ENCODE measurements around the gene TOR1B. TPM values are rescaled to one million over a fixed set of nuclear protein-coding genes. Genes with fewer than 3 reads are reported as not detected.
"Not testable (repeated sequence)": the region's sequence is repeated elsewhere in the genome, so short reads cannot be mapped to it uniquely, and the experiment has no call there.

The TOR1B gene
- total and polyA plus RNA-seq, 2 of the 4 experiments (the other 2 are of a cell fraction), result 15.6 to 21.0 TPM

DNA sequence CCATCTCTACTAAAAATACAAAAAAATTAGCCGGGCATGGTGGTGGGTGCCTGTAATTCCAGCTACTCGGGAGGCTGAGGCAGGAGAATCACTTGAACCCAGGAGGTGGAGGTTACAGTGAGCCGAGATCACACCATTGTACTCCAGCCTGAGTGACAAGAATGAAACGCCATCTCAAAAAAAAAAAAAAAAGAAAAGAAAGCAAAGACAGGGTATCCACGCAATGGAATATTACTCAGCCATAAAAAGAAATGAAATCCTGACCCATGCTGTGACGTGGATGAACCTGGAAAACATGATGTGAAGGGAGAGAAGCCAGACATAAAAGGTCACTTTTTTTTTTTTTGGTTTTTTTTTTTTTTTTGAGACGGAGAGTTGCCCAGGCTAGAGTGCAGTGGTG is 42.2 kb upstream of the TOR1B start:
- ChIA-PET CTCF (interaction anchor here (0.6 to 2.8 kb wide), 3 partner anchors 23 to 897 kb away, joined by 3 to 13 read pairs (median 6); no protein-coding TSS in a partner anchor), POLR2A (ENCODE audit: unreplicated experiment) (interaction anchor here (1.2 kb wide), 1 partner anchor 8 kb away, joined by 3 read pairs; the partner anchor contains the start of gene PTGES)
- H3K9me3 ChIP-seq (ENCODE audit: control insufficient read depth, insufficient read depth, low read length); H4K91ac ChIP-seq (ENCODE audit: insufficient read depth, low read depth, low read length); dilution Hi-C loops (cut with HindIII; ENCODE audit: low sequenced_read_pairs, unreplicated experiment); intact Hi-C loops (cut with micrococcal nuclease); H3K4me2 ChIP-seq (ENCODE audit: low read depth, low read length); H2AK9ac ChIP-seq (replicated peaks; ENCODE audit: low read depth, low read length, poor library complexity); H3K4me3 ChIP-seq (ENCODE audit: insufficient read depth, low read depth, low read length); H3K9ac ChIP-seq (ENCODE audit: low read depth, low read length); H2AFZ ChIP-seq (replicated peaks; ENCODE audit: low read length, poor library complexity); BruUV-seq (replicated peaks); H3K36me3 ChIP-seq (ENCODE audit: control insufficient read depth, insufficient read depth, low read length); H3K79me1 ChIP-seq (ENCODE audit: low read depth in 1 of 2, low read length in 2 of 2); H4K20me1 ChIP-seq (ENCODE audit: insufficient read depth, low read length); H3K27me3 ChIP-seq (ENCODE audit: control insufficient read depth, insufficient read depth, low read length); ATAC-seq (ENCODE audit: low read depth); H3K56ac ChIP-seq (ENCODE audit: extremely low read depth, insufficient read depth, low read length); DNase-seq; in situ Hi-C loops (cut with MboI; ENCODE audit: low sequenced_read_pairs): not testable (repeated sequence)
- Histone ChIP-seq H3K27ac (ENCODE audit: insufficient read depth, low read length) (peak overlapping the region; percentile 98; the same call in 1 of the 2 replicates), H2BK120ac (ENCODE audit: low read depth, low read length) (peak overlapping the region; percentile 95), H3K4me1 (ENCODE audit: control insufficient read depth, insufficient read depth, low read length) (peaks cover 18% of the 10 kb centered on the region), H3K23ac (ENCODE audit: low read depth, low read length) (0 out of 2 replicates have a peak overlapping the region, but pooled peaks have one; percentile 53), H4K5ac (ENCODE audit: low read depth, low read length) (0 out of 2 replicates have a peak overlapping the region, but pooled peaks have one; percentile 34), H2BK5ac (ENCODE audit: low read depth, low read length, poor library complexity, severe bottlenecking) (peak overlapping the region; percentile 98), H3K18ac (ENCODE audit: low read depth, low read length) (peak overlapping the region; percentile 6), H3K14ac (replicated peaks; ENCODE audit: low read depth, low read length) (peak overlapping the region; percentile 31; the same call in 1 of the 2 replicates), H4K8ac (ENCODE audit: low read depth in 2 of 2, low read length in 2 of 2) (peak overlapping the region; percentile 45 to 91; a peak in 2 of 4 replicates), H2BK20ac (ENCODE audit: low read depth, low read length) (peak overlapping the region; percentile 38; the same call in 1 of the 2 replicates), H2AK5ac (ENCODE audit: low read depth, low read length) (peak overlapping the region; percentile 6; the same call in 1 of the 2 replicates), H3K9me1 (ENCODE audit: insufficient read depth, low read length) (peaks cover 15% of the 10 kb centered on the region), H2BK15ac (ENCODE audit: low read depth, low read length) (peak overlapping the region; percentile 0; the same call in 1 of the 3 replicates), H3K4ac (ENCODE audit: low read depth, low read length) (peak overlapping the region; percentile 55; the same call in 1 of the 2 replicates)
- WGBS, 2 experiments (ENCODE audit: extremely low coverage in 2 of 2, insufficient read length in 1 of 2), result no CpG with 5 or more reads among the region's 7 CpGs

Measured in IMR-90 (cell line).